Globus pallidus (tissue), 1 donor: Measurements from ENCODE around the gene DPF1.

Experiments
- DNase-seq: peaks from one replicate; pipeline ENCODE4 v3.0.0-alpha.2; 2015; ENCODE audit warnings: low spot score

The DPF1 gene

DNA sequence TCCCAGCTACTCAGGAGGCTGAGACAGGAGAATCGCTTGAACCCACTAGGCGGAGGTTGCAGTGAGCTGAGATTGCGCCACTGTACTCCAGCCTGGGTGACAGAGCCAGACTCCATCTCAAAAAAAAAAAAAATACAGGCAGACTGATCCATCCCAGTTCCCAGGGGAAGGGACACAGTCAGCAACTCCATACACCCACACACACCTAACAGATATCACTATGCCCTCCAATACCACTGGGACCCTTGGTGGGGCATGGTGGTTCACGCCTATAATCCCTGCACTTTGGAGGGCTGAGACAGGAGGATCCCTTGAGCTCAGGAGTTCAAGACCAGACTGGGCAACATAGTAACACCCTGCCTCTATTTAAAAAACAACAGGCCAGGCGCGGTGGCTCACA, 2.6 kb downstream of the DPF1 start:
- DNase-seq = no peak

DNA sequence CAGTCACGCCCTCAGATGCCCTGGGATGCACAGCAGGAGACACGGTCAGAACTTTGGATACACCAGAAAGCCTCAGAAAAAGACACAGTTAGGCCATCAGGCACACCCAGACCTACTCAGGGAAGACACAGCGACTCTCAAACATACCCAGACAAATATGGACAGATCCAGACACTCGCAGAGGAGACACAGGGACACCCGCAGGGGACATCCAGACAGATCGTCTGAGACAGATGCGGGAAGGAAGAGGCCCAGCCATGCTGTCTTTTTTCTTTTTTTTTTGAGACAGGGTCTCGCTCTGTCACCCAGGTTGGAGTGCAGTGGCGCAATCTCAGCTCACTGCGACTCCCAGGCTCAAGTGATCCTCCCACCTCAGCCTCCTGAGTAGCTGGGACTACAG, 4.8 kb downstream of the DPF1 start:
- DNase-seq = no peak

DNA sequence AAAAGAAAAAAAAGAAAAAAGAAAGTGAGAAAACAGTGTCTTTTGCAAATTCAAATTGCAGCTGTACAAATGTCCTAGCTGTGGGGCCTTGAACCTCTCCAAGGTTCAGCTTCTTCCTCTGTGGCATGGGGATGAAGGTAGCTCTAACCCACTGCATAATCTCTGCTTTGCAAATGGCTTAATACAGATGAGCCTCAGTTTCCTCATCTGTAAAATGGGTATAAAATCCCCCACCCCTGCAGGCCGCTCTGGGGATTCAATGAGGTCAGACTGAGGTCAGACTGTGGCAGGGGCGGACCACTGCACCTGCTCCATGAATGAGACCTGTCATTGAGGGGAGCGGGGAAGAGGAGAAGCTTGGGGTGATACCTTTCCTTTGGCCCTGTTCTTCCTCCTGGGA, 5.8 kb downstream of the DPF1 start:
- no peak for DNase-seq

DNA sequence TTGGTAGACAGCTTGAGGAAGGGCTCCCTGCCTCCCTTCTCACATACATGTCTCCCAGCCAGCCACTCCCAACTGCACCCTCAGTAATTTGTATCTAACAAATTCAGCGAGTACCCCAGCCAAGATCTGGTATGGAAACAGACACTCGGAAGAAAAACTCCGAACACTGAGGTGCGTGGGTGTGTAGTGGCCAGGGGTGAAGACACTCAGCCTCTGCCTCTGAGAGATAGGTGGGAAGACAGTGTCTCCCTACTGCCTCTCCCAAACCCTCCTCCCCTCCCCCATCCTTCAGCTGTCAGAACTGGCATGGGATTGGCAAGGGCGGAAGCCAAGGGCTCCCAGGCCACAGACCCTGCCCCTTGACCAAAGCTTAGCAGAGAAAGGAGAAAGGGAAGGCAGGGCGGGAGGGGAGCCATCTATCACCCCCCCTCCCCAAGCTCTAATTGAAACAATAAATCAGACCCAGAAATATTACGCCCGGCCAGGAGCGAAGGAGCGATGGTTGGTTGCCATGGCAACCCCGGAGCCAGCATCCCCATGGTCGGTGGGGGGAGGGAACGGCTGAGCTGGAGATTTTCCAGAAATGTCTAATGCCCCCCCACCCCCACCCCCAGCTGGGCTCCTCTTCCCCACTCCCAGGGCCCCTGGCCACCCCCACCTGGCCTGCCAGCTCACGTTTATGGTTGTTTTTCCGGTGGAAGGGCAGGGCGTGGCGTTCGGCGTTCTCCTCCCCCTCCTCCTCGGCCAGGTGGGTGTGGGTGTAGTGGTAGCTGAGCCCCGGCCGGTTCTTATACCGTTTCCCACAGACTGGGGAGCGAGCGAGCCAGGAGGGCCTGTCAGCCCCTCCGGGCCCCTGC, 7.0 kb downstream of the DPF1 start:
- DNase-seq = no peak

DNA sequence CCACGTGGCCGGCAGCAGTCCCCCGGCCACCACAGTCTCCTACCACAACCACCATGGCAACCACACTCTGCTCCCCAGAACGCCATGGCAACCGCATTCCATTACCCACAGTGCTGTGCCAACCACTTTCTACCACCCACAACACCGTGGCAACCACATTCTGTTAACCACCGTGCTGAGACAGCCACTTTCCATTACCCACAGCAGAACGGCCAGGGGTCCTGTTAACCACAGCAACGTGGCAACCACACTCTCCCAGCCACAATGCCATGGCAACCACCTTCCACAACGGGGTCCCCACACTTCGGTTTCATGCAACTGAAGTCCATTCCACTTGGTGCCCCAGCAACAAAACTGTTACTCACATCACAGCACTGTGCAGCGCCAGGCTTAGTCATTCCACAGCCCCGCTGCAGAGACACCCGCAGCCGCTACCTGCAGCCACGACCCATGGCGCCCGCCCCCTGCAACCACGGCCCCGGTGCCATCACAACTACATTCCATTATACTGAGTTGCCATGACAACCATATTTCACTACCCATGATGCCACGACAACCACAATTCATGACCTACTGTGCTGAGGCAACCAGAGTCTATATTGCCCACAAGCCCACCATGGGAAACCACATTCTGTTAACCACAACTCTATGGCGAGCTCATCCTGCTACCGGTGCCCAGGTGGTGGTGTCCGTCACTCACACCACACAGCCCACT, 10.0 kb downstream of the DPF1 start:
- no peak for DNase-seq

DNA sequence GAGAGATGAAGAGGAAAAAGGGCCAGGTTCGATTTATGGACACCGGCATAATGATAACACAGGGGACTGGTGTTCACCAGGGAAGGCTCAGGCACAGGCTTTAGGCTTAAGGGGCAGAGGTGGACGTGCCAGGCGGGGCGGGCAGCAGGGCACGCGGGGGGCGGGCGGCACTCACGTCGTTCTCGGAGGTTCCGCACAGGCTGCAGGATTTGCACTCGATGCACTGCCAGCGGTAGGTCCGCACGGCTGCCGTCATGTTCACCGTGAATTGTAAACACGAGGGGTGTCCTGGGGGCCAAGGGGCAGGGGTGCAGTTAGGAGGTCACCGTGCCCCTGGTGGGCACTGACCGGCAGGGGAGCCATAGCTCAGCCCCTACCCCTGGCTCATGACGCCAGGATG, 10.6 kb downstream of the DPF1 start:
- no peak for DNase-seq

DNA sequence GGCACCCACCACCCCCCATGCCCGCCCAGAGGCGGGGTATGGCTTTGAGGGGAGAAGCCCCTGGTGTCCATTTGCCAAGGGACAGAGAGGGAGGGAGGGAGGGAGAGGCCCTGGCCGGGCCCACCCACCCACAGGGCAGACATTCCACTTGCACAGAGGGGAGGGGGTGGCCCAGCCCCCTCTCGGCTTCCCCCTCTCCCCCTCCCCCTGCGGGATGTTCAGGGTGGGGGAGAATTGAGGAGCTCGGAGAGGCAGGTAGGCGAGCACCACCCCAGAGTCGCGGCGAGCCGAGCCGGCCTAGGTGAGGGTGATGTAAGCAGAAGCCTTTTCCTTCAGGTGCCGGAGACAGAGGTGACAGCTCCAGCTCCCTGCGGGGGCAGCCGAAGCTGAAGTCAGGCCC, 12.3 kb downstream of the DPF1 start:
- no peak for DNase-seq

DNA sequence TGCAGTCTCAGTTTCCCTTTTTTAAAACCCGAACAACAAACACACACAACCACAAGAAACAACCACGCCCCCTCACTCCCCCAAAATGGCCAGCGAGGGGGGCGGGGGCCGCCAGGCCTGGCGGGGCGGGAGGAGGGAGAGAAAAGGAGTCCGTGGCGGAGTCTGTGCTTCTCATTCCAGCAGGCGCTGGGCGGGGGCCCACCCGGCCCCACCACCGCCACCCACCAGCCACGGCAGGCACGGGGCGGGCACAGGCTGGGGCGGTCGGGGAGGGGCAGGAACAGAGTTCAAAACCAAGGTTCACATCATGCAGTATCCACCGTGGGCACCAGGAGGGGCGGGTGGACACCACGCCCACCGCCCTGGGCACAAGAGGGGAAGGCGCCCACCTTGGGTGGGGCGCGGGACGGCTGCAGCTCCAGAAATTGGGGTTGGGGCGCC, 12.9 kb downstream of the DPF1 start:
- no peak for DNase-seq

DNA sequence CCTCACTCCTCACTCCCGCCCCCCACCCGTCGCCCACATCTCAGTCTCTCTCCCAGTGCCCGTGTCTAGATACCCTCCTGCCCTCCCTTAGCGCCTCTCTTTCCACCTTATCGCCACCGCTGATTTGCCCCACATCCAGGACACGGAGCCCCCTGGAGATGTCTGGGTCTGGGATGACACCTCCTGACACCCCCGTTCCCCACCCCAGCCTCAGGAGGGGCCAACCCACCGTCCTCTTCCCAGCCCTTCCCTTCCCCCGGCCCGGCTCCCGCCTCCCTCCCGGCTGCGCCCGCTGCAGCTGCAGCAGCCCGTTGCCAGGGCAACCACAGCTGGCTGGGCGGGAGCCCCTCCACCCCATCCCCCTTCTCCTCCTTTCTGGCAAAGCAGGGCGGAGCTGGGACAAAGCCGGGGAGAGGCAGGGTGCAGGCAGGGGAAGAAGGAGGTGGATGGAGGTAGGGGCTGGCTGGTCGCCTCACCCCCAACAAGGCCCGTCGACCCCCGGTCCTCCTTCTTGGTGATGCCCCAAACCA, 13.5 kb downstream of the DPF1 start:
- peak; percentile 84 for DNase-seq

DNA sequence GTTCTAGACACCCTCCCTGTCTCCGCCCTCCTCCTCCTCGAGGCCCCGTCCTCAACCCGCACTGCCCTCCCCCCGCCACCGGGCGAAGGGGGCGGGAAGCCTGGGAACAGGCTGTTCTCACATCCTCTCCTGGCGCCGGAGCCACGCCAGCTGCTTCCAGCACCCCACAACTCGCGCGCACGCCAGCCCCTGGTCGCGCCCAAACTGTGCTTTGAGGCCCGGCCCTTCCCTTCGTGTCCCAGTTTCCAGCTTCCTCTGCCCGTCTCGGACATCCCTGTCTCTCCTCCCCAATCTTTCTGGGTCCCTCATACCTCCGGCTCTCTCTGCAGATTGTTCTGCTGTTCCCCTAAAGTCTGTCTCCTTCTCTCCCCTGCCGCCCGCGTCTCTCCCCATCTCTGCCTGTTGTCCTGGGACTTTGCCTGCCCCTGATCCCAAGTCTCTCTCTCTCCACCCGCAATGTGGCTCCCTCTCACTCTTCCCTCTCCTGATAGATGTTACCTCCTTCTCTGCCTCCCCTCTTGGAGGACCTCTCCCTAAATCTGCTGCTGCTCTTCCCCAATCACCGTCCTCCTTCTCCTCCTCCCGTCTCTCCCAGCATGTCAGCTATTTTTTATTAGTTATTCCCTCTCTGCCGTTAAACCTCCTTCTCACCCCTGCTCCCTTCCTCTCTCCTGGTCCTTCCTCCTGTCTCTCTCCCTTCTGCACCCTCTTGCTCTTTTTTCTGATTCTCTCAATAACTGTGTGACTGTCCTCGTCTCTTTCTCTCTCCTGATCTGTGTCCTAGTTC, 14.2 kb downstream of the DPF1 start:
- peak; percentile 70 for DNase-seq

DNA sequence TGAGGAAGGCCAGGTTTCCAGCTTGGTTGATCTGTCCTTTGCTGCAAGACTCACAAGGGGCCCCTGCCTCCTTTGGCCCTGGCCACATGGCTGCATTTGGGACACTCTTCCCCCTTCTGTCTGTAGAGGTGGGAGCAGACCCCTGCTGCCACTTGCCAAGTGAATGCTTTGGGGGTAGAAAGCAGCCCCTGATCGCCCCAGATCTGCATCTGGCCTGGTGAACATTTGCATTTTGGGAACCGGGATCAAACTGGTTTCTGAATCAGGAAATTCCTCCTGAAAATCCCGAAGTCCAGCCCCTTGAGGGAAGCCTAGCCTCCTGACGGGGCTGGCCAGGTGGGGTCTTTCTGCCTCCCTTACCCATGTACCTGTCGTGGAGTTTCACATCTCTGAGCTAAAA, 14.9 kb downstream of the DPF1 start:
- no peak for DNase-seq

DNA sequence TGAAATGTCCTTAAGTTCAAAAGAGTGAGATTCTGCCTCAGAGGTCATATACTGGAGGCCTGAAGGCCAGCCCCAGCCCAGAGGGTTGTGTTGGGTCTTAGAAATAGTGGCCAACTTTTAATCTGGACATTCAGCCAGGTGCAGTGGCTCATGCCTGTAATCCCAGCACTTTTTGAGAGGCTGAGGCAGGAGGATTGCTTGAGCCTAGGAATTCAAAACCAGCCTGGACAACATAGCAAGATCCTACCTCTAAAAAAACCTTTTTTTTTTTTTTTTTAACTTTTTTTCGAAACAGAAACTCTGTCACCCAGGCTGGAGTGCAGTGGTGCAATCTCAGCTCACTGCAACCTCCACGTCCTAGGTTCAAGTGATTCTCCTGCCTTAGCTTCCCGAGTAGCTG, 15.5 kb downstream of the DPF1 start:
- DNase-seq = no peak

DNA sequence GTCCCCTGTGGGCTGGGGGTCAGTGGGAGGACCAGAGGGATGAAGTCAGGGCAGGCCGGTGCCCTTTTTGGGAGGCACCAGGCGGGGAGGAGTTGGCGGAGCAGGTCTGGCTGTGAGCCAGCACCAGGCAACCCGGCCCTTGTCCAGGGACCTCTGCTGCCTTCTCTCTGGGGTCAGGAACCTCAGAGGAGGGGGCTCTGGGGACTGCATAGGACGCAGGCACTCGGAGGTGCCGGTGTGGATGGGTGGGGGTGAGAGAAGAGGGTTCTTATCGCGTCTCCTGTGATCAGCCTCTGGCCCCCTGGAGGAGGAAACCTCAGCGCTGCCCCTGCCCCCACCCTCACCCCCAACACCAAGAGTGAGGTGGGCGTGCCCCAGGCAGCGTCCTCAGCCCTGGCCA, 16.5 kb downstream of the DPF1 start:
- DNase-seq = no peak

DNA sequence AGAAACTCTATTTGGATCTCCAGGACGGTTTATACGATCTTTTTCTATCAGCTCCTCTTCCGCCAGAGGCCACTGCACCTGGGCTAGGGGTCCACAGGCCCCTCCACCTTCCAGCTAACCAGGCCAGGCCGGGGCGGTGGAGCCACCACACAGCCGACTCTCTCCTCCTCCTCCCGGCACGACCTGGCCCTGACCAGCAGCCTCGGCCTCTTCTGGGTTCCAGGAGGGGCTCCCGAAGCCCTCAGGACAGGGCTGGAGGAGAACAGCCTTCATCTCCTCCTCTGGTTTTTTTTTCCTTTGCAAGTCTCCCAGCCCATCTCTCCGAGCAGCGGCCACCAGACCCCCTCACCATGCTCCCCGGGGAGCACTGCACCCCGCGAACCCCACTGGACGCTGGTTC, 17.1 kb downstream of the DPF1 start:
- no peak for DNase-seq

DNA sequence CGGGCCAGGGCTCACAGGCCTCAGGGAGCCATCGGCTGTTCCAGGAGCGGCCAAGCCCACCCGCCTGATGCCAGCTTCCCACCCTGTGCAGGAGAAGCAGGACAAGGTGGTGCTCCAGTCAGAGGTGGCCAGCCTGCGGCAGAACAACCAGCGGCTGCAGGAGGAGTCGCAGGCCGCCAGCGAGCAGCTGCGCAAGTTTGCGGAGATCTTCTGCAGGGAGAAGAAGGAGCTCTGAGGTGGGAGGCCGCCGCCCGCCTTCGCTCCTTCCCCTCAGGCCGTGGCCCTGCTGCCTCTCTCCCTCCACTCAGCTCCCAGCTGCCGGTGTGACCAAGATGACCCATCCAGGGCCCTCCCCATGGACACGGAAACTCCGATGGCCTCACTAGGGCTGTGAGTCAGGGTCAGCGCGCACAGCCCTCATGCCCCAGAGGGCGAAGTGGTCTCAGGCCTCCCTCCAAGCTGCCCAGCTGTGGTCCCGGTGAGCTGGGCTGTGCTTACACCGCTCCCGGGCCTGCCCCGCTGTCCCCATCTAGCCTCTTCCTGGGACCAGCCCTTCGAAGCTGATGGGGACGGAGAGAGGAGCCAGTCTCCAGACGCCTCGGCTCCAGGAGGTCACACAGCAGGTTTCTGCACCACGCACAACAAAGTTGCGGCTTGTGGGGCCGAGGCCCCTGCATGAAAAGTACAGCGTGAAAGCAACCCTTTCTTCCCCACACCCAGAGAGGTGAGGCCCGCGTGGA, 17.8 kb downstream of the DPF1 start:
- DNase-seq = no peak

DNA sequence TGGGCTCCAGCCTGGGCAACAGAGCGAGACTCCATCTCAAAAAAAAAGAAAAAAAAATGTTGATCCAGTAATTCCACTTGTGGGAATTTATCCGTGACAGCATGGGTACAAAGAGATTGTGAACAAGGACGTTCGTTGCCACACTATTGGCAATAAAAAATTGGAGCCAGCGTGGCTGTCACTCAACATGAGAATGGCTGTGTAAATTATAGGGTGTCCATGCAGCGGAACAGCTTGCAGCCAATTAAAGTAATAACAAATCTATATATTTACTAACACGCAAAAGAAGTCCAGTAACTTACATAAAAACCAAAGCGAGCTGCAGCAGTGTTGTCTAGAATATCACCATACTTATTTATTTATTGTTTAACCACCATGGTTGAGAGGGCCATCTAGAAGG, 19.3 kb downstream of the DPF1 start:
- no peak for DNase-seq

DNA sequence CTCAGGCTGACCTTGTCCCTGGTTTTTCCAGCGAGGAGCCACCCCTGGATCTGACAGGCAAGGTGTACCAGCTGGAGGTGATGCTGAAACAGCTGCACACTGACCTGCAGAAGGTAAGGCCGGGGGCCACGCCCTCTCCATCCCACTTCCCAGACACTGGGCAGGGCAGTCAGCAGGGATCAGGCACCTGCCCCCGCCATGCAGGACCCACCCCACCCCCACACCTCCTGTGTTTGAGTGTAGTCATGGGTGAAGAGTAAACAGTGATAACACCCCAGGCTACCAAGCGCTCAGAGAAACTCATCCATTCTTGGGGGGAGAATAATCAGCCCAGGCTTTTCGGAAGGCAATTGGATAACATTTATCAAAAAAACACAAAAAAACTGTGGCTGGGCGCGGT, 19.9 kb downstream of the DPF1 start:
- no peak for DNase-seq

DNA sequence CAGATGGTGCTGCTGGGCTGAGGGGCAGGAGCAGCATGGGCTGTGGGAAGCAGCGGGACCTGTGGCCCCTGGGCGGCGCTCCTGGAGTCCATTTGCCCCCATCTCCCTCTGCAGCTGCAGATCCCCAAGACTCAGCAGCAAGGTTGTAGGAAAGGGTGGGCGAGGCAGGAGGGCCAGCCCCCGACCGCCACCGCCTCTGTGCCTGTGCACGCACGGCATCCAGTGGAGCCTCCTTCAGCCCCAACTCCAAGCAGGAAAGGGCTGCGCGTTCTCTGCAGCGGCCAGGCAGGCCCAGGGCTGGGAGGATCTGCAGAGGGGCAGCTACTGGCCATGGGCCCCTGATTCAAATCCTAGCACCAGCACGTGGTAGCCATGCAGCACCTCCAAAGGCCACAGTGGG, 20.8 kb downstream of the DPF1 start:
- no peak for DNase-seq

DNA sequence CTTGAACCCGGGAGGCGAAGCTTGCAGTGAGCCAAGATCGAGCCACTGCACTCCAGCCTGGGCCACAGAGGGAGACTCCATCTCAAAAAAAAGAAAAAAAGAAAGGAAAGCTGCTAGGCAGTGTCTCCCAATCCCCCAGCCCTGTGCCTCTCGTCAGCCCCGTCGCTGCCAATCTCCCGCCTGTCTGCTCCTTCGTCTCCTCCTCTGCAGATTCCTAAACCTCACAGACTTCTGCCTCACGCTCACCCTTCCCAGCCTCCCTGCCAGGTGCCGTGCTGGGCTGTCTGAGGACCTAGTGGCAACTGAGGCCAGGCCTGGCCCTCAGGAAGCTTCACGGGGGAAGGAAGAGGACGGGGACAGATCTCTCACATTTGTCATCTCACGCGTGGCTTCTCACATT, 21.5 kb downstream of the DPF1 start:
- DNase-seq = no peak

DNA sequence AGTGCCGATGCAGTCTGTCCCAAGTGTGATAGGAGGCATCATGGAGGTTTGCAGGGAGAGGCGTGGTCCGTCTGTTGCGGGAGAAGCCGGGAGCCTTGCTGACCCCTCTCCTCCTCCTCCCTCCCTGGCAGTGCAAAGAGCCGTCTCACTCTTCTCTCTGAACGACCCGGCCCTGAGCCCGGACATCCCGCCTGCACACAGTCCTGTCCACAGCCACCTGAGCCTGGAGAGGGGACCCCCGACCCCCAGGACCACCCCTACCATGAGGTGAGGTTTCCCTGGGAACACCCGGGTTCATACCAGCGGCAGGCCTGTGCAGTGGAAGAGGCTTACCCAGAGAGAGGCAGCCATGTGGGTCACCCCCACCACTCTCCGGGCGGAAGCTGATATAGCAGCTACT, 22.3 kb downstream of the DPF1 start:
- no peak for DNase-seq

DNA sequence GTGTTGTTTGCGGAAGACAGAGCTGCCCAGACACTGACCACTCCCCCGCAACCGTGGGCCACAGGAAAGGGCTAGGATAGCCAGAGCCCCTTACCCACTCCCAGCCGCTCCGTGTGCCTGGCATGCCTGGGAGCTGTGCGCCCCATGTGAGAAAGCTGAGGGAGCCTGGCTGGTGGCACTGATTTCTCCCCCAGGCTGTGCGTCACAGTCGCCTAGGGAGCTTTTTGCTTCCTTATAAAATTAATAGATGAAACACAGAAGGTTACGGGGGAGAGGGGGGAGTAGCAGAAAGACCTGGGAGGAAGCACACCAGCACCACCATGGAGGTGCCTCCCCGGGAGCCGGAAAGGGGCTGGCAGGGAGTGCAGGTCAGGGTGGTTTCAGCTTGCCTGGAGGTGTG, 24.7 kb downstream of the DPF1 start:
- DNase-seq = no peak
